ENCODE measurements around the gene ZNRF2. TPM values are rescaled to one million over a fixed set of nuclear protein-coding genes. Genes with fewer than 3 reads are reported as not detected.
A peak's percentile ranks its signal among the peaks of the same experiment; 100 is the strongest.
"Not testable (repeated sequence)": the region's sequence is repeated elsewhere in the genome, so short reads cannot be mapped to it uniquely, and the experiment has no call there.

The ZNRF2 gene
- total RNA-seq, 1 experiment from 2014 or later, result 19.3 TPM

DNA sequence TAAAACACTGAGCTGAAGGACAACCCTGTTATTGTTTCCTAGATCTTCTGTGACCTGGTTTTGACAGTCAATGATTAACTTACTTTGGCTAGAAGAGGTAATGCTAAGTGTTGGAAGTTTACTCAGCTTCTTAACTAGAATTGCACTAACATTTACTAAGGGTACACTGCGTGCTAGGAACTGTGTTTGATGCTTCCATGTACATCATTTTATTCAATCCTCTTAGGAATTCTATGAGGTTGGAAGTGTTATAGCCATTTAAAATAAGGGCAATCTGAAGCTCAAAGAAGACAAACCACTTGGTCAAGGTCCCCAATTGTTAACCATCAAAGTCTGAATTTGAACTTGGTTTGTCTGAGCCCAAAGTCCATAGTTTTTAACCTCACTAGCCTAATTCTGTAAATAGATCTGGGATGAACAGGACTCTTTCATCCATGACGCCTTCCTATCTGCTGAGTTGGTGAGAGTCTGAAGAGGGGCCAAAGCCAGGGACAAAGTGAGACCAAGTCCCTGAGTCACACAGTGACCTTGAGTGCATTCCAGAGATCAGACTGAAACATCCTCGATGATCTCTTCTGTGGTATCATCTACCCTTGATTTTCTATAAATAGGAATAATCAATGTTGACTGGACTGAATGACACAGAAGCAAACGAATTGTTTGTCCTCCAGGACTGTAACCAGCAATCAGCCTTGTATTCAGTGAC lies 29.2 kb upstream of the ZNRF2 start:
- in situ Hi-C loops (cut with HindIII; ENCODE audit: low pct_unique_long_range_greater_than_20kb, low sequenced_read_pairs), result no loop called here
- peak; percentile 46 for DNase-seq (ENCODE audit: low read depth)

DNA sequence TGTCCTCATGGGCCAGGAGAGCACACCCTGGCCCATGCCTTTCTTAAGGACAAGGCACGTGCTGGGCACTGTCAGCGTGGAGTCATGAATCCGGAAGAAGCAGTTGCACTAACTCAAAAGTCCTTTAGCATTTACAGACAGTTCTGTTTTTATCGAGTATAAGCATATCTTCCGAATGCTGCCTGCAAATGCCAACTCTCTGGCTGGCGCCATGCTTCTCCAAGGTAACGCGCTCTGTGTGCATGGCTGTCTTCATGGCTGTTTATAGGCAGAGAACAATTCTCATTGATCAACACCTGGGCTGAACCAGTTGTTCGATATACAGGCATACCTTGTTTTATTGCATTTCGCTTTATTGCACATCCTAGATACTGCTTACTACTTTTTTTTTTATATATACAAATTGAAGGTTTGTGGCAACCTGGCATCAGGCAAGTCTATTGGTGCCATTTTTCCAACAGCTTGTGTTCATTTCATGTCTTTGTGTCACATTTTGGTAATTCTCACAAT lies 28.0 kb upstream of the ZNRF2 start:
- in situ Hi-C loops (cut with HindIII; ENCODE audit: low pct_unique_long_range_greater_than_20kb, low sequenced_read_pairs), result no loop called here

DNA sequence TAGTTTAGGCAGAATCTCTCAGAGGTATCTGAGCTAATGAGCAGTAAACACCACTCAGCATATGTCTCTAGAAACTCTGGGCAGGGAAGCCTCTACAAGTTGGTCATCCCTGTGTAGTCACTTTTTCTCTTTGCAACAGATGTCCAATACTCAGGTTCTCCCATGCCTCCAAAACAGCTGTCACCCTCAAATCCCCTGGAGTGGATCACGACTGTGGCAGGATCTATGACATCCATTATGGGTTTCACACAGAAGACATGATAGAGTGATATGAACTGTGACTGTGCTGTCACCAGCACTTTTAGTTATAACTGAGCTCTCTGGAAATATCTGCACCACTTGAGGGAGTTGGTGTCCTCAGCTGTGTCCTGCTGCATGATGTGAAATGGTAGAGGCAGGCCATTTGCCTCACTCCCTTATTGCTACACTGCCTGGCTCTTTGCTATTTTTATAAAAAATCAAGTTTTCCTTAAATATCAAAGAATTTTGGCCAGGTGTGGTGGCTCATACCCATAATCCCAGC lies 24.1 kb upstream of the ZNRF2 start:
- in situ Hi-C loops (cut with HindIII; ENCODE audit: low pct_unique_long_range_greater_than_20kb, low sequenced_read_pairs), result no loop called here
- DNase-seq (ENCODE audit: low read depth), result no peak

More for the DNA sequence above, 28.0 kb upstream of the ZNRF2 start:
- no peak for DNase-seq (ENCODE audit: low read depth)

DNA sequence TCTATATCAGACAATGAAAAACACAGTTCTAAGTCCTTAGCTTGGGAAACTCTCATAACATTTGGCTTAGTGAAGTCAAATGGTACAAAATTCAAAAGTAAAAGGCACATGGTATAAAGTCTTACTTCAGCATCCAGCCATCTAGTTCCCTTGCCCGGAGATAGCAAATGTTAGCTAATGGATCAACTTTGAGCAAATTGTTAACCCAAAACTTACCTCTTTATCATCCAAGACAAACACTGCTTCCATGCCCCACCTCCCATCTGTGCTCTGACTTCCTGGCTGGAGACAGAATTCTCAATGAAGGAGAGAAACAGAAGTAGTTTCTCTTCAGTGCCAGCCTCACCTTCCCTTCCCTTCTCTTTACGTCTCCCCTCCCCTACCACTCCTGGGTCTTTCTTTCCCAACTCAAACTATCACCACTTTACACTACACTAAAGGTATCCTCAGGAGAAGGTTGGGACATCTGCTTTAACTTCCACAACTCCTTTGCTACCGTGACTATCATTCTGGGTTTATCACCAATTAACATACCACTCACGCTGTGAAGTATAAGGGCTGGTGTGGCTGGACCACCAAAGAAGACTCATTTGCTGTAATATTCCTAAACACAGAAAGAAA lies 21.2 kb upstream of the ZNRF2 start:
- in situ Hi-C loops (cut with HindIII; ENCODE audit: low pct_unique_long_range_greater_than_20kb, low sequenced_read_pairs), result no loop called here
- no peak for DNase-seq (ENCODE audit: low read depth)

DNA sequence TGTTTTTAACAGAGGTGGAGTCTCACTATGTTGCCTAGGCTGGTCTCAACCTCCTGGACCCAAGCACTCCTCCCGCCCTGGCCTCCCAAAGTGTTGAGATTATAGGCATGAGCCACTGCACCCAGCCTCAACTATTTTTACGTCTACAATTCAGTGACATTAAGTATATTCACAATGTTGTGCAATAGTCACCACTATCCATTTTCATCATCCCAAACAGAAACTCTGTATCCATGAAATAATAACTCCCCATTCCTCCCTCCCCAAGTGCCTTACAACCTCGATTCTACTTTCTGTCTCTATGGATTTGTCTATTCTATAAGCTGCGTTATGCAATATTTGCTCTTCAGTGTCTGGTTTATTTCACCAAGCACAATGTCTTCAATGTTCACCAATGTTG lies 20.3 kb upstream of the ZNRF2 start:
- in situ Hi-C loops (cut with HindIII; ENCODE audit: low pct_unique_long_range_greater_than_20kb, low sequenced_read_pairs), result no loop called here
- no peak for DNase-seq (ENCODE audit: low read depth)

DNA sequence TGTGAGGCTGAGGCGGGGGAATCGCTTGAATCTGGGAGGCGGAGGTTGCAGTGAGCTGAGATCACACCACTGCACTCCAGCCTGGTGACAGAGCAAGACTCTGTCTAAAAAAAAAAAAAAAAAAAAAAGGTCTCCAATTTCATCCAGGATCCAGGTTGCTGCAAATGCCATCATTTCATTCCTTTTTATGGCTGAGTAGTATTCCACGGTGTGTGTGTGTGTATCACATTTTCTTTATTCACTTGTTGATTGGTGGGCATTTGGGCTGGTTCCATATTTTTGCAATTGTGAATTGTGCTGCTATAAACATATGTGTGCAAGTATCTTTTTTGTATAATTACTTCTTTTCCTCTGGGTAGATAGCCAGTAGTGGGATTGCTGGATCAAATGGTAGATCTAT lies 19.2 kb upstream of the ZNRF2 start:
- in situ Hi-C loops (cut with HindIII; ENCODE audit: low pct_unique_long_range_greater_than_20kb, low sequenced_read_pairs); DNase-seq (ENCODE audit: low read depth): not testable (repeated sequence)

DNA sequence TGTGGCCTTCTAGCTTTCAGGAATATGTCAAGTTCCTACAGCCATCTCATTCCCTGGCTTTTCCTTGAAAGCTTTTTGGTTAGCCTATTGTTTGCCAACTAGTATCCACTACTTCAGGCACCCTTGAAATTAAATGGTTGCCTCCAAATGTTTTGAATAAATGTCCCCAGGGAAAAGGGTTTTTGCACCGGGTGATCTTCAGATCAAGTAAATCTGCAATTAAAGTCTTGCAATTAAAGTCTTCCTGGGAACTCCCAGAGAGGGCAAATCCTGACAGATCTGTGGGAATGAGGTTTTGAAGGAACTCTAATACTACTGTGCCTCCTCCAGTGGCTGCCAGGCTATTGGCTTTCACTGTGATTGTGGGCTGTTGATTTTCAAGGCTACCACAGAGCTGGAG lies 17.7 kb upstream of the ZNRF2 start:
- in situ Hi-C loops (cut with HindIII; ENCODE audit: low pct_unique_long_range_greater_than_20kb, low sequenced_read_pairs), result no loop called here
- DNase-seq (ENCODE audit: low read depth), result no peak

DNA sequence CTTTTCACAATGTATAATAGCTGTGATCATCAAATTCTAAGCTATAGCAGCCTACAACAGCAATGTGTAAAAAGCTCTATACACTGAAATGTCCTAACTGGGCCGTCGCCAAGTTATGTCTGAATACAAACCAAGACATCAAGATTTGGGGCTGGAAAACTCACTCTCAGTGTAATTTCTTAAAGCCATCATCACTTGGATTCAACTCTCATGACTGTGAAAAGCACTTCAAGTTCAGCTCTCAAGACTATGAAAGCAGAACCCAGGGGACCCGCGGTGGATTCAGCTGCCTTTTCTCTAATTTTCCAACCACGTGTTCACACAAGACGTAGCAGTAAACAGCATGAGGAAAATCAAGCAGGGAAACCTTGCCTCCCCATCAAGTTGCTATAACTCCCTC lies 15.8 kb upstream of the ZNRF2 start:
- no peak for DNase-seq (ENCODE audit: low read depth)
- in situ Hi-C loops (cut with HindIII; ENCODE audit: low pct_unique_long_range_greater_than_20kb, low sequenced_read_pairs), result no loop called here

DNA sequence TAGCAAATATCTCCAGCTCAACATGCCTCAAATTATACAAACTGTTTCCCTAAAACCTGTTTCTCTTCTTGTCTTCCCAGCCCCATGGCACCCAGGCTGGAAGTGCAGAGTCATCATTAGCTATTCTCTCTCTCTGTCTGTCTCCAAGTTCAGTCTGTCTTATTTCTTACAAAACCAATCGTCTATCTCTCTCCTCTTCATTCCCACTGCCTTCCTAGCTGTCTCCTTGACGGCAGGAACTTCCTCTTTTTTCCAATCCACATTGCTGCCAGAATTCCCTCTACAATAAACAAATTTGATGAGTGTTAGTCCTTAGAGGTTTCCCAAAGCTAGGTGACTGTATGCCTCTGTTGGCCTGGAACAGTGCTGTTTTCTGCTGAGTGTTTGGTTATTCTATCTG lies 14.9 kb upstream of the ZNRF2 start:
- no peak for DNase-seq (ENCODE audit: low read depth)

DNA sequence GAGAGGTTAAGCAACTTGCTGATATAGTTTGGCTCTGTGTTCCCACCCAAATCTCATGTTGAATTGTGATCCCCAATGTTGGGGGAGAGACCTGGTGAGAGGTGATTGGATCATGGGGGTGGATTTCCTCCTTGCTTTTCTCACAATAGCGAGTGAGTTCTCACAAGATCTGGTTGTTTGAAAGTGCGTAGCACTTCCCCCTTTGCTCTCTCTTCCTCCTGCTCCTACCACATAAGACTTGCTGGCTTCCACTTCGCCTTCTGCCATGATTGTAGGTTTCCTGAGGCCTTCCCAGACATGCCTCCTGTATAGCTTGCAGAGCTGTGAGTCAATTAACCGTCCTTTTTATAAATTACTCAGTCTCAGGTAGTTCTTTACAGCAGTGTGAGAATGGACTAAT lies 13.5 kb upstream of the ZNRF2 start:
- in situ Hi-C loops (cut with HindIII; ENCODE audit: low pct_unique_long_range_greater_than_20kb, low sequenced_read_pairs), result no loop called here
- DNase-seq (ENCODE audit: low read depth), result no peak

More for the DNA sequence above, 14.9 kb upstream of the ZNRF2 start:
- in situ Hi-C loops (cut with HindIII; ENCODE audit: low pct_unique_long_range_greater_than_20kb, low sequenced_read_pairs), result no loop called here

DNA sequence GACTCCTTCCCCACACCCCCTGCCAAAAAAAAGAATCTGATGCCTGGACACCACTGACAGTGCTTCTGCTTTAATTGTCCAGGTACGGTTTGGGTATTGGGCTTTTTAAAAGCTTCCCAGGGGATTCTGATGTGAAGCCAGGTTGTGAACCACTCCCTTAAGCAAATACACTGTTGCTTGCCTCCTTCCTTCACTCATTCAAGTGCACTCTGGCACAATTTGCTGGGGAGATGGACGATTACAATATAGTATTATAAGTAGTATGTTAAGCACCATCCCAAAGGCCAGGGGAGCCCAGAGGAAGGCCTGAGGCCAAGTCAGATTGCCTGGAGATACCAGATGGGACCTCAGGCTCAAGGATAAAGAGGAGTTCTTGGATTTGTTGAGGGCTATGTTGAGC lies 12.3 kb upstream of the ZNRF2 start:
- no peak for DNase-seq (ENCODE audit: low read depth)
- in situ Hi-C loops (cut with HindIII; ENCODE audit: low pct_unique_long_range_greater_than_20kb, low sequenced_read_pairs), result no loop called here

DNA sequence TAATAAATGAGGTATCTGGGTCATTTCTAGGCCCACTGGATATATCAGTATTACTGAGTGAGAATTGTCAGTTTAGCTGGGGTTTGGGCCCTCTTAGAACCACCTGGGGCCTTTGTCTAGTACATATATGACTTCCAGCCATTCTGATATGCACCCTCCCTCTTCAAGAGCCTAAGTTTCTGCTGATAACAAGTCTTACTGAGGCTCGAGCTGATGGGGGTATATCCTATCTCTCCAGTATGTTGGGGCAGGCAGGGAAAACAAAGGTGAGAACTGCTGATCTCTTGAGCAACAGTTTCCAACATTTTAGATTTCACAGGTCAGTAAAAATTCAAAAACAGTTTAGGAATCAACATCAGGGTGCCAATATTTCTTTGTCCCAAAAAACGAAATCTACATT lies 10.8 kb upstream of the ZNRF2 start:
- in situ Hi-C loops (cut with HindIII; ENCODE audit: low pct_unique_long_range_greater_than_20kb, low sequenced_read_pairs), result no loop called here
- DNase-seq (ENCODE audit: low read depth), result no peak

DNA sequence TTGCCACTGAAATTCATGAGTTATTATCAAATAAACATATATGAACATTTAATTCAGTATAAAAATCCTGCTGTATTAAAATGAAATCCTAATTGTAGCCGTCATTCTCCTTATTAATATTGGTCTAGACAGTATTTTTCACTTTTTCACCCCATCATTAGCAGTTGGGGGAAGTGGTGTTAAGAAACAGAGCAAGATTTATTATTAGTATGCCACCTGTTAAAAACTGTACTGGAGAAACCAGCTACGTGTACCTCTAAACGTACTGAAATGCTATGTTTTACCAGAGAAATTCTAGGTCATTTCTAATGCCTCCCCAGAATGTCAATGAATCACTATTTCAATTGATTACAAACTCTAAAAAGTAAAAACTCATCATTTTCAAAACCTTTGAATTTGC lies 9.8 kb upstream of the ZNRF2 start:
- in situ Hi-C loops (cut with HindIII; ENCODE audit: low pct_unique_long_range_greater_than_20kb, low sequenced_read_pairs), result no loop called here

DNA sequence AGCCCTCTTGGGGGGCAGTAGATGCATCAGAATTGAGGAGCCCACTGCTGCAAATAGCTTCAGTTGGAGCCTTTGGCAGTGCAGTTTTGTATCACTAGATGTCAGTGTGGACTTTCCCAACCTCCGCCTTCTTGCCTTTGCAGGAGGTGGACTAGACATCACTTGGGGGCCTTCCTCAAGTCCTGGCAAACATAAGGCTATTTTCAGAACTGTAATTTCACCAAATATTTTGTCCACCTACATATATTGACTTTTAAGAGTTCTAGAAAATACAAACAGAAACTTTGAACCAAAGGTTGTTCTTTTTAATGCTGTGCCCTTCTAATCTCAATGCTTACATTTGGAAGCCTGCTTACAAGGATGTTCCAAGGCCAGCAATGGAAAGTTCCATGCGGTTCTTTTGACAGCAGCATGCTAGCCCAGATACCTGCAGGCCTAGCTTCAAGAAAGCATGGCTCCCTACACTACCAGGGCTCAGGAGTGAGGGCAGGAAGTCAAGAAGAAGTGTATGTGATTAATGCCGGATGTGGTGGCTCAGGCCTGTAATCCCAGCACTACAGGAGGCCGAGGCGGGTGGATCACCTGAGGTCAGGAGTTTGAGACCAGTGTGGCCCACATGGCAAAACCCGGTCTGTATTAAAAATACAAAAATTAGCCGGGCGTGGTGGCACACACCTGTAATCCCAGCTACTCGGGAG lies 8.0 kb upstream of the ZNRF2 start:
- DNase-seq (ENCODE audit: low read depth), result peak; percentile 43
- in situ Hi-C loops (cut with HindIII; ENCODE audit: low pct_unique_long_range_greater_than_20kb, low sequenced_read_pairs), result no loop called here

More for the DNA sequence above, 9.8 kb upstream of the ZNRF2 start:
- no peak for DNase-seq (ENCODE audit: low read depth)

DNA sequence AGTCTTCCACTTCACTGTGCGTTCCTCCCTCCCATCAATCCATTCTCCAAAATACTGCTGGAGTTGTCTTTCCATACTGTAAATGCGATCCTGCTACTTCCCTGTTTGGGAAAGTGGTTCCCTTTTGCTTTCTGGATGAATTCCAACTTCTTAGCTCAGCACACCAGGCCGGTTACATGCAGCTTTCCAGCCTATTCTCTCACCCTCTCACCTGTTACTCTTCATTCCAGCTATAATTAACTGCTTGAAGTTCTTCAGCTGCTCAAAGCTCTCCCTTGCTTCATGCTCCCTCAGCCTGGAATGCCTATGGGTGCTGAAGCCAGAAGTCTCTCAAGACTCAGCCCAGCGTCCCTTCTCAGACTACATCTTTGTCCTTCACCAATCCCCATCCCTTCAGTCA lies 6.0 kb upstream of the ZNRF2 start:
- in situ Hi-C loops (cut with HindIII; ENCODE audit: low pct_unique_long_range_greater_than_20kb, low sequenced_read_pairs), result no loop called here
- DNase-seq (ENCODE audit: low read depth), result no peak

DNA sequence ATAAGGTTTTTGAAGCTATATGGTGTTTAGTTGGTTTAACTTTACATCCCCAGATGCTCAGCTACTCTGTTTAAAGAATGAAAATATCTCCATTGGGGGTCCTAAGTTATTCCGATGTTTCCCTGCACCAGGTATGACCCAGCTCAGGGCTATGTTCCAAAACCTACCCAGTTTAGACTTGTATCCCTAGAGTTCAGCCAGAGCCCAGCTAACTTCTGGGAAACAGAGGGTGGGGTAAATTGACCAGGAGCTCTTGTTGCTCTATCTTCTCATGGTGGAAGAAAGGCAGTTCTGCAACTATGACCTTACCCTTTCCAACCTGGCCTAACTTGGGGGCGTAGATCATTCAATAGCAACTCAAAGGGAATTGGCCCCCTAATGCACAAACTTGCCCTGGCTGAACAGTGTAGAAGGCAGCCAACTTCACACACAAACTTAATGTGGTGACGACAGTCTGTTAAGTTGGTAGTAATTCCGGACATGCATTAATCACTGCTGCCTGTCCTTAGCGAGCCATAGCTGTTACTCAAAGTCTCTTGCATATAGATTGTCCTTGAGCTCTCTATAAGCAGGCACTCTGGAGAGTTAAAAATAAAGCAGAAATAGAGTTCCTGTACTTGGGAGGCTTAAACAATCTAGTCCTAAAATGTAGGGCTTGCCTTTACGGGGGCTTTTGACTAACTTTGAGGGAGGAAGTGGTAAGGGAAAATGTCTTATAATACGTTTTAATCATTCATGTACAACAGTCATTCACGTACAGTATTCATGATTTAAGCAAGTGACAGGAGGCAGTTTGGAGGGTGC lies 5.3 kb upstream of the ZNRF2 start:
- in situ Hi-C loops (cut with HindIII; ENCODE audit: low pct_unique_long_range_greater_than_20kb, low sequenced_read_pairs), result no loop called here
- DNase-seq (ENCODE audit: low read depth), result no peak

DNA sequence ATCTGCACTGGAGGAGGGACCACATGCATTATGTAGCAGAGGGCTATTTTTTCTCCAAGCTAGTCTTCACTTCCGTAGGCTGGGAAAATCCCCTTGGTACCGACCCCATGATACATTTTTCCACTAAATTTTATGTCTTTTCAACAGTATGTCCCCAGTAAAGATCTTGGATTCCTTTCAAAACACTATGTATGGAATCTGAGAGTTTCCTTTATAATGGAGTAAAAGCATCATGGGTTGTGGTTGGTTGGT lies 4.8 kb upstream of the ZNRF2 start:
- no peak for DNase-seq (ENCODE audit: low read depth)
- in situ Hi-C loops (cut with HindIII; ENCODE audit: low pct_unique_long_range_greater_than_20kb, low sequenced_read_pairs), result no loop called here

DNA sequence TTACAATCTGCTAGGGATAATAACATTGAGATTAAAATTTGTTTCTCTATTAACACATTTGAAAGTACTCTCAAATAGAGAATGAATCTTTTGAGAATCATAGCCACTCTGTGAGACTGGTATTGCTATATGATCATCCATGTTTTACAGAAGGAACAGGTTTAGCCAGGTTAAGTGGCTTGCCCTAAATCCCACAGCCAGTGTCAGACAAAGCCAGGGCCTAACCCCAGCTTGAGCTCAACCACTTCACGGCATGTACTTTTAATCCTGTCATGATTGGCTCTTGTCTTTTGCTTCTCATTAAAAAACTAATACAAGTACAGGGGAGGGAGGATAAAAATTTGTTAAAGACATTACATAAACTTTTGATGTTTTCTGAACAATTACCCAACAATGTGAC lies 3.8 kb upstream of the ZNRF2 start:
- DNase-seq (ENCODE audit: low read depth), result no peak
- in situ Hi-C loops (cut with HindIII; ENCODE audit: low pct_unique_long_range_greater_than_20kb, low sequenced_read_pairs), result no loop called here

DNA sequence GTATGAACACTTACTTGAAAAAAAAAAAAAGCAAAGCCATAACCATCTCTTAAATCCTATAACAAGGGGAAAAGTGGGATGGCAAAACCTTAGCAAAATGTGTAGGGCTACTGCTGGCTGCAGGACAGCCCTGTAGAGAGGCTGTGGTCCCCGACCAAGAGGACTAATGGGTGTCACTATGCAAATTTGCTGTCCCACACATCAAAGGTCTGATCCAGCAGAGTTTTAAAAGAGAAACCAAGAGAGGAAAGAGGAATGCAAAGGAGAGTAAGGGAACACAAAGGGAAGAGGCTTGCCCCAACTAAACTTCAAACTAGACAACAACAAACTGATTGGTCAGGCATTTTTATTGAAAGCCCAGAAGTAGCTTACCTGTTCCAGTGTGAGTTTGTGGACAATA lies 3.1 kb upstream of the ZNRF2 start:
- in situ Hi-C loops (cut with HindIII; ENCODE audit: low pct_unique_long_range_greater_than_20kb, low sequenced_read_pairs), result no loop called here

More for the DNA sequence above, 3.1 kb upstream of the ZNRF2 start:
- no peak for DNase-seq (ENCODE audit: low read depth)

All from Caki2 (cell line).